ENCODE measurements around the gene CSF3.

The CSF3 gene

GRCh38 chr17:40015005-40015997 is at the start of gene CSF3:
Gene CSF3 (plus strand): TSS chr17:40015440. CDS start chr17:40015475, 35 bp downstream.
- ChIA-PET CTCF (interaction anchor here (0.6 to 2.5 kb wide), 7 partner anchors 12 to 187 kb away, joined by 3 to 8 read pairs (median 3); no protein-coding TSS in a partner anchor), POLR2A (interaction anchor here (0.6 to 2.0 kb wide), 3 partner anchors 39 to 98 kb away, joined by 3 to 4 read pairs (median 3); partner anchors contain the start of gene MED24)
- TF ChIP-seq FOXA1 (IDR thresholded peaks at IDR 0.05) (no peak), PKNOX1 (IDR thresholded peaks at IDR 0.05) (no peak), SUZ12 (IDR thresholded peaks at IDR 0.05) (no peak), SP1 (IDR thresholded peaks at IDR 0.05) (no peak), ARNT (IDR thresholded peaks at IDR 0.05) (no peak), L3MBTL2 (conservative IDR thresholded peaks at IDR 0.05) (no peak), NFRKB (IDR thresholded peaks at IDR 0.05) (no peak), TARDBP (IDR thresholded peaks at IDR 0.05) (no peak)
- no peak for DNase-seq (ENCODE audit: extremely low spot score)

GRCh38 chr17:39966771-39967170 is 48.5 kb upstream of the CSF3 start:
- CTCF ChIA-PET = no interaction called here
- no peak for DNase-seq (ENCODE audit: extremely low spot score)
- POLR2A ChIA-PET = no interaction called here
- TF ChIP-seq ZNF384 (IDR thresholded peaks at IDR 0.05) = no peak
- TF ChIP-seq FOXA1 (IDR thresholded peaks at IDR 0.05) = no peak
- TF ChIP-seq SP1 (IDR thresholded peaks at IDR 0.05) = no peak
- TF ChIP-seq TARDBP (IDR thresholded peaks at IDR 0.05) = no peak
- TF ChIP-seq HDGF (IDR thresholded peaks at IDR 0.05; ENCODE audit: borderline replicate concordance) = no peak
- no peak for TF ChIP-seq SUZ12 (IDR thresholded peaks at IDR 0.05)
- TF ChIP-seq LEF1 (IDR thresholded peaks at IDR 0.05; ENCODE audit: borderline replicate concordance) = no peak
- TF ChIP-seq NFRKB (IDR thresholded peaks at IDR 0.05) = no peak
- TF ChIP-seq ARNT (IDR thresholded peaks at IDR 0.05) = no peak
- TF ChIP-seq ELF4 (IDR thresholded peaks at IDR 0.05) = no peak

GRCh38 chr17:39968761-39969160 is 46.5 kb upstream of the CSF3 start:
- DNase-seq (ENCODE audit: extremely low spot score) = no peak
- POLR2A ChIA-PET = interaction anchor here (1.2 to 1.5 kb wide), 2 partner anchors 10 to 15 kb away, joined by 3 read pairs; no protein-coding TSS in a partner anchor
- TF ChIP-seq SP1 (IDR thresholded peaks at IDR 0.05) (no peak), PKNOX1 (IDR thresholded peaks at IDR 0.05) (no peak), SUZ12 (IDR thresholded peaks at IDR 0.05) (no peak), LEF1 (IDR thresholded peaks at IDR 0.05; ENCODE audit: borderline replicate concordance) (no peak), ELF4 (IDR thresholded peaks at IDR 0.05) (no peak), ARNT (IDR thresholded peaks at IDR 0.05) (no peak), BHLHE40 (IDR thresholded peaks at IDR 0.05; ENCODE audit: borderline replicate concordance) (no peak), FOXK2 (IDR thresholded peaks at IDR 0.05) (no peak), TARDBP (IDR thresholded peaks at IDR 0.05) (no peak), HDGF (IDR thresholded peaks at IDR 0.05; ENCODE audit: borderline replicate concordance) (no peak), FOXA1 (IDR thresholded peaks at IDR 0.05) (no peak), L3MBTL2 (conservative IDR thresholded peaks at IDR 0.05) (no peak), CTBP1 (IDR thresholded peaks at IDR 0.05; ENCODE audit: borderline replicate concordance) (no peak), FOXM1 (IDR thresholded peaks at IDR 0.05; ENCODE audit: borderline replicate concordance) (no peak), NFRKB (IDR thresholded peaks at IDR 0.05) (no peak), ZNF384 (IDR thresholded peaks at IDR 0.05) (no peak)
- CTCF ChIA-PET = interaction anchor here (1.6 kb wide), 1 partner anchor 9 kb away, joined by 6 read pairs; no protein-coding TSS in a partner anchor

- CTCF ChIA-PET = interaction anchor here (0.6 to 1.6 kb wide), 2 partner anchors 10 to 120 kb away, joined by 5 to 6 read pairs; no protein-coding TSS in a partner anchor
- no peak for DNase-seq (ENCODE audit: extremely low spot score)
- TF ChIP-seq HDGF (IDR thresholded peaks at IDR 0.05; ENCODE audit: borderline replicate concordance) = no peak
- no peak for TF ChIP-seq LEF1 (IDR thresholded peaks at IDR 0.05; ENCODE audit: borderline replicate concordance)
- TF ChIP-seq SP1 (IDR thresholded peaks at IDR 0.05) = no peak
- POLR2A ChIA-PET = interaction anchor here (1.5 kb wide), 1 partner anchor 16 kb away, joined by 3 read pairs; no protein-coding TSS in a partner anchor
Observed at GRCh38 chr17:39969375-39969774, 45.9 kb upstream of the CSF3 start.

- no peak for DNase-seq (ENCODE audit: extremely low spot score)
- no peak for TF ChIP-seq ZNF384 (IDR thresholded peaks at IDR 0.05)
- no peak for TF ChIP-seq NFRKB (IDR thresholded peaks at IDR 0.05)
- no peak for TF ChIP-seq PKNOX1 (IDR thresholded peaks at IDR 0.05)
- TF ChIP-seq CTBP1 (IDR thresholded peaks at IDR 0.05; ENCODE audit: borderline replicate concordance) = no peak
- no peak for TF ChIP-seq TARDBP (IDR thresholded peaks at IDR 0.05)
- no peak for TF ChIP-seq FOXM1 (IDR thresholded peaks at IDR 0.05; ENCODE audit: borderline replicate concordance)
- TF ChIP-seq ARNT (IDR thresholded peaks at IDR 0.05) = no peak
- TF ChIP-seq SP1 (IDR thresholded peaks at IDR 0.05) = no peak
- TF ChIP-seq SUZ12 (IDR thresholded peaks at IDR 0.05) = no peak
- no peak for TF ChIP-seq ELF4 (IDR thresholded peaks at IDR 0.05)
- no peak for TF ChIP-seq LEF1 (IDR thresholded peaks at IDR 0.05; ENCODE audit: borderline replicate concordance)
- TF ChIP-seq BHLHE40 (IDR thresholded peaks at IDR 0.05; ENCODE audit: borderline replicate concordance) = no peak
- no peak for TF ChIP-seq FOXK2 (IDR thresholded peaks at IDR 0.05)
- no peak for TF ChIP-seq FOXA1 (IDR thresholded peaks at IDR 0.05)
- no peak for TF ChIP-seq L3MBTL2 (conservative IDR thresholded peaks at IDR 0.05)
- no peak for TF ChIP-seq HDGF (IDR thresholded peaks at IDR 0.05; ENCODE audit: borderline replicate concordance)
- ChIA-PET CTCF (interaction anchor here (1.0 kb wide), 1 partner anchor 12 kb away, joined by 3 read pairs; no protein-coding TSS in a partner anchor), POLR2A (interaction anchor here (0.6 kb wide), 1 partner anchor 149 kb away, joined by 4 read pairs; no protein-coding TSS in a partner anchor)
Observed at GRCh38 chr17:39970157-39970692, 45.0 kb upstream of the CSF3 start.
